ENCODE data around the gene SCCPDH. TPM values are rescaled to one million over a fixed set of nuclear protein-coding genes. Genes with fewer than 3 reads are reported as not detected.
A peak's percentile ranks its signal among the peaks of the same experiment; 100 is the strongest.

SCCPDH gene
- total and polyA plus RNA-seq, 2 of the 13 experiments (the other 11 are each of a cell fraction or from before 2014, with no cell fraction given): 36.7 to 62.3 TPM

GRCh38 chr1:246699095-246699735, 25.0 kb upstream of the SCCPDH start (continued):
- no peak for TF ChIP-seq HINFP (CRISPR knock-in tag; IDR thresholded peaks at IDR 0.05; ENCODE audit: low read depth)
- 0 out of 2 replicates have a peak, but pooled peaks have one; percentile 20 for TF ChIP-seq BORCS8-MEF2B (CRISPR knock-in tag; IDR thresholded peaks at IDR 0.05)
- peak; percentile 74; the same call in 1 of the 2 replicates for TF ChIP-seq ZFP90 (CRISPR knock-in tag; IDR thresholded peaks at IDR 0.05; ENCODE audit: borderline replicate concordance)
- peak; percentile 33; the same call in 1 of the 2 replicates for TF ChIP-seq MIER3 (CRISPR knock-in tag; IDR thresholded peaks at IDR 0.05; ENCODE audit: borderline replicate concordance)
- no peak for TF ChIP-seq CHCHD3 (CRISPR knock-in tag; IDR thresholded peaks at IDR 0.05)
- TF ChIP-seq MXI1 (IDR thresholded peaks at IDR 0.05; ENCODE audit: borderline replicate concordance, low read depth, low read length): peak; percentile 27; the same call in 1 of the 3 replicates
- TF ChIP-seq ZNF460 (CRISPR knock-in tag; IDR thresholded peaks at IDR 0.05; ENCODE audit: borderline replicate concordance): no peak
- TF ChIP-seq SNAI1 (CRISPR knock-in tag; IDR thresholded peaks at IDR 0.05; ENCODE audit: borderline replicate concordance): no peak
- no peak for TF ChIP-seq SNAPC2 (CRISPR knock-in tag; IDR thresholded peaks at IDR 0.05)
- TF ChIP-seq ZNF382 (CRISPR knock-in tag; IDR thresholded peaks at IDR 0.05; ENCODE audit: borderline replicate concordance): no peak
- no peak for TF ChIP-seq LBX2 (CRISPR knock-in tag; IDR thresholded peaks at IDR 0.05; ENCODE audit: borderline replicate concordance)
- no peak for TF ChIP-seq SRSF4 (IDR thresholded peaks at IDR 0.05; ENCODE audit: low read depth, low read length, poor library complexity, severe bottlenecking)
- no peak for TF ChIP-seq MAX (IDR thresholded peaks at IDR 0.05)
- TF ChIP-seq NR1H2 (CRISPR knock-in tag; IDR thresholded peaks at IDR 0.05; ENCODE audit: borderline replicate concordance, low read depth): no peak
- no peak for TF ChIP-seq ATRX (CRISPR knock-in tag; IDR thresholded peaks at IDR 0.05; ENCODE audit: borderline replicate concordance)
- peak; percentile 46; the same call in 1 of the 2 replicates for TF ChIP-seq ZNF788 (CRISPR knock-in tag; IDR thresholded peaks at IDR 0.05; ENCODE audit: borderline replicate concordance)
- TF ChIP-seq RNF219 (CRISPR knock-in tag; IDR thresholded peaks at IDR 0.05): no peak
- TF ChIP-seq SIX1 (CRISPR knock-in tag; IDR thresholded peaks at IDR 0.05; ENCODE audit: borderline replicate concordance): 0 out of 2 replicates have a peak, but pooled peaks have one; percentile 13
- no peak for TF ChIP-seq RFX3 (CRISPR knock-in tag; IDR thresholded peaks at IDR 0.05)
- no peak for TF ChIP-seq ZNF740 (CRISPR knock-in tag; IDR thresholded peaks at IDR 0.05)
- no peak for TF ChIP-seq ZNF30 (CRISPR knock-in tag; IDR thresholded peaks at IDR 0.05)
- no peak for TF ChIP-seq ZNF235 (CRISPR knock-in tag; IDR thresholded peaks at IDR 0.05; ENCODE audit: borderline replicate concordance)
- no peak for TF ChIP-seq NKX3-1 (CRISPR knock-in tag; IDR thresholded peaks at IDR 0.05)
- TF ChIP-seq RFX5 (IDR thresholded peaks at IDR 0.05; ENCODE audit: low read depth, low read length): no peak
- TF ChIP-seq ZNF451 (CRISPR knock-in tag; IDR thresholded peaks at IDR 0.05): no peak

Data from HepG2 (cell line).